Thyroid gland (tissue), 4 donors: ENCODE results near the gene AP2M1. TPM values are rescaled to one million over a fixed set of nuclear protein-coding genes. Genes with fewer than 3 reads are reported as not detected.
A peak's percentile ranks its signal among the peaks of the same experiment; 100 is the strongest.

Experiments
- DNase-seq, 2 donors: peaks; one replicate each; pipeline ENCODE4 v3.0.0-alpha.2; 2019
- H3K27ac ChIP-seq, 3 donors: fragments of 200-600 bp; sonication (generic); 1 replicate in 2 of 3; 2 replicates in 1 of 3; pipeline ENCODE4 v1.5.1; 2016 to 2019; ENCODE audit warnings: mild to moderate bottlenecking in 1 of 3, moderate library complexity in 1 of 3
- H3K27me3 ChIP-seq: fragments of 200-600 bp; sonication (generic); one replicate; pipeline ENCODE4 v1.5.1; 2019
- H3K36me3 ChIP-seq, 2 donors: fragments of 200-600 bp; sonication (generic); one replicate each; pipeline ENCODE4 v1.5.1; 2016 to 2019
- H3K4me1 ChIP-seq, 2 donors: fragments of 200-600 bp; sonication (generic); one replicate each; pipeline ENCODE4 v1.5.1; 2017 to 2019
- H3K4me3 ChIP-seq, 3 donors: fragments of 200-600 bp; sonication (generic); replicated peaks in 1 of 3; 1 replicate in 2 of 3; 2 replicates in 1 of 3; pipeline ENCODE4 v1.5.1; 2016; ENCODE audit warnings: mild to moderate bottlenecking in 1 of 3
- H3K9me3 ChIP-seq: fragments of 200-600 bp; sonication (generic); one replicate; pipeline ENCODE4 v1.5.1; 2017
- CTCF ChIP-seq, 6 experiments: fragments of 200-600 bp in 3 of 6; fragments of 450-650 bp in 3 of 6; sonication (generic) in 3 of 6; IDR thresholded peaks; one replicate each; pipeline ENCODE4 v1.5.1; 2016 to 2019; ENCODE audit warnings: antibody characterized with exemption in 6 of 6, mild to moderate bottlenecking in 2 of 6, inconsistent platforms in 1 of 6, moderate library complexity in 1 of 6
- POLR2A ChIP-seq, 2 donors: fragments of 450-650 bp; IDR thresholded peaks; one replicate each; pipeline ENCODE4 v1.6.1; 2017; ENCODE audit warnings: antibody characterized with exemption in 2 of 2, mild to moderate bottlenecking in 2 of 2, moderate library complexity in 1 of 2
- WGBS, 2 donors: methylation state at CpG; one replicate each; pipeline ENCODE4 v1.1.5; 2017; 5-methylcytosine and 5-hydroxymethylcytosine counted together
- intact Hi-C: fragments of 100-400 bp; cut with DNase I; formaldehyde crosslinking; loops from one replicate; pipeline ENCODE4 v1.15.1; 2023
- total RNA-seq, 4 donors: library from RNA; depleted of rRNA; stranded (reverse); fragments of >200 nt; gene quantifications; one replicate each; pipeline ENCODE4 v1.2.3, GENCODE V29; 2016

AP2M1 gene
- total RNA-seq, 4 donors from 2014 or later, result 180 to 302 (median 212) TPM

- Histone ChIP-seq H3K4me1 (peaks cover 12 to 14% of the 10 kb centered on the region in 2 donors), H3K27ac (no peak overlapping the region), H3K27me3 (no peaks in the 10 kb centered on the region), H3K4me3 (no peak overlapping the region), H3K36me3 (peaks cover 53% of the 10 kb centered on the region in 2 donors), H3K9me3 (no peaks in the 10 kb centered on the region)
- 87 to 93% methylated on average over 10 of the region's 10 CpGs for WGBS, 2 donors
- DNase-seq, result no peak
- TF ChIP-seq POLR2A (IDR thresholded peaks at IDR 0.05), result no peak
- TF ChIP-seq CTCF (IDR thresholded peaks at IDR 0.05), result no peak
- intact Hi-C loops, result loop anchor here (5.0 to 10.0 kb wide), 3 partner anchors 42 to 246 kb away; no protein-coding TSS in a partner anchor
Observed at GRCh38 chr3:184140436-184140835, 34.2 kb upstream of the AP2M1 start.

- H3K36me3 ChIP-seq, result peaks cover 56 to 61% of the 10 kb centered on the region in 2 donors
- intact Hi-C loops, result loop anchor here (5.0 to 10.0 kb wide), 3 partner anchors 40 to 247 kb away; no protein-coding TSS in a partner anchor
Observed at GRCh38 chr3:184142199-184142598, 32.5 kb upstream of the AP2M1 start.

GRCh38 chr3:184143327-184143726 is 31.3 kb upstream of the AP2M1 start:
- Histone ChIP-seq H3K9me3 (no peaks in the 10 kb centered on the region), H3K27ac (no peak overlapping the region), H3K4me3 (no peak overlapping the region), H3K36me3 (peaks cover 56 to 61% of the 10 kb centered on the region in 2 donors), H3K4me1 (no peaks in the 10 kb centered on the region), H3K27me3 (no peaks in the 10 kb centered on the region)
- TF ChIP-seq POLR2A (IDR thresholded peaks at IDR 0.05) (no peak), CTCF (IDR thresholded peaks at IDR 0.05) (no peak)
- DNase-seq, result no peak
- intact Hi-C loops, result loop anchor here (5.0 to 10.0 kb wide), 3 partner anchors 39 to 249 kb away; no protein-coding TSS in a partner anchor
- WGBS, 2 donors, result 88 to 92% methylated on average over 3 of the region's 3 CpGs

More at GRCh38 chr3:184142199-184142598, 32.5 kb upstream of the AP2M1 start:
- Histone ChIP-seq H3K9me3 (no peaks in the 10 kb centered on the region), H3K4me3 (no peak overlapping the region), H3K27me3 (no peaks in the 10 kb centered on the region), H3K4me1 (peaks cover 0 to under 1% of the 10 kb centered on the region in 2 donors), H3K27ac (no peak overlapping the region)
- no peak for TF ChIP-seq CTCF (IDR thresholded peaks at IDR 0.05)
- TF ChIP-seq POLR2A (IDR thresholded peaks at IDR 0.05), result no peak
- 94 to 95% methylated on average over 7 of the region's 7 CpGs for WGBS, 2 donors
- DNase-seq, result no peak

GRCh38 chr3:184144505-184144904 is 30.1 kb upstream of the AP2M1 start:
- Histone ChIP-seq H3K36me3 (peaks cover 56 to 61% of the 10 kb centered on the region in 2 donors), H3K4me1 (no peaks in the 10 kb centered on the region), H3K4me3 (no peak overlapping the region), H3K9me3 (no peaks in the 10 kb centered on the region), H3K27ac (no peak overlapping the region), H3K27me3 (no peaks in the 10 kb centered on the region)
- TF ChIP-seq CTCF (IDR thresholded peaks at IDR 0.05), result no peak
- TF ChIP-seq POLR2A (IDR thresholded peaks at IDR 0.05), result no peak
- intact Hi-C loops, result loop anchor here (5.0 to 10.0 kb wide), 3 partner anchors 38 to 250 kb away; no protein-coding TSS in a partner anchor
- WGBS, 2 donors, result 75 to 91% methylated on average over 5 of the region's 5 CpGs
- DNase-seq, result no peak

- intact Hi-C loops, result loop anchor here (10.0 kb wide), 1 partner anchor 250 kb away; no protein-coding TSS in a partner anchor
- no peak for TF ChIP-seq POLR2A (IDR thresholded peaks at IDR 0.05)
- TF ChIP-seq CTCF (IDR thresholded peaks at IDR 0.05), result peak in 3 of 6 experiments; percentile 45 to 50 (median 47)
- no peaks in the 10 kb centered on the region for H3K9me3 ChIP-seq
- no peaks in the 10 kb centered on the region for H3K27me3 ChIP-seq
- no peak overlapping the region for H3K4me3 ChIP-seq
- H3K36me3 ChIP-seq, result peaks cover 53 to 58% of the 10 kb centered on the region in 2 donors
- 48 to 54% methylated on average over 4 of the region's 4 CpGs for WGBS, 2 donors
- DNase-seq, result peak; percentile 51 to 55
- H3K4me1 ChIP-seq, result no peaks in the 10 kb centered on the region
- H3K27ac ChIP-seq, result no peak overlapping the region
Observed at GRCh38 chr3:184145111-184145524, 29.5 kb upstream of the AP2M1 start.
